Epithelial cell of esophagus (primary cell): ENCODE data around the gene TMEM233.

ENCODE experiments used
- DNase-seq: peaks from one replicate; pipeline ENCODE4 v3.0.0; 2010; ENCODE audit warnings: low read depth
- H3K4me3 ChIP-seq: 2 replicates; pipeline ENCODE4 v1.5.1; 2011; ENCODE audit warnings: mild to moderate bottlenecking, low read length, control low read depth
- CTCF ChIP-seq: IDR thresholded peaks from 2 replicates; pipeline ENCODE4 v1.5.1; 2011; ENCODE audit warnings: low read depth, mild to moderate bottlenecking, low read length, control low read depth, inconsistent platforms; ENCODE audit not compliant: insufficient read depth; ENCODE audit errors: missing control alignments

Gene TMEM233

GRCh38 chr12:119593578-119594398 lies at the start of gene TMEM233:
Gene TMEM233, plus strand, starts transcription at chr12:119593774. Its CDS starts 75 bp downstream, at chr12:119593849.
- no peak for TF ChIP-seq CTCF
- DNase-seq, result no peak
- no peak within 1 kb of the TSS for H3K4me3 ChIP-seq

GRCh38 chr12:119544765-119545625 lies 48.6 kb upstream of the TMEM233 start:
- DNase-seq, result peak; percentile 75
- no peak overlapping the region for H3K4me3 ChIP-seq
- TF ChIP-seq CTCF, result peak; percentile 87

- no peak for DNase-seq
- no peak overlapping the region for H3K4me3 ChIP-seq
- no peak for TF ChIP-seq CTCF
Measured at GRCh38 chr12:119546340-119546739, 47.2 kb upstream of the TMEM233 start.

- no peak for DNase-seq
- no peak overlapping the region for H3K4me3 ChIP-seq
- no peak for TF ChIP-seq CTCF
Measured at GRCh38 chr12:119547001-119547400, 46.6 kb upstream of the TMEM233 start.

GRCh38 chr12:119556854-119557253 lies 36.7 kb upstream of the TMEM233 start:
- no peak overlapping the region for H3K4me3 ChIP-seq
- TF ChIP-seq CTCF, result no peak
- peak; percentile 38 for DNase-seq

- peak; percentile 3 for DNase-seq
- TF ChIP-seq CTCF, result no peak
- H3K4me3 ChIP-seq, result no peak overlapping the region
Measured at GRCh38 chr12:119565404-119565803, 28.2 kb upstream of the TMEM233 start.
